Rectal smooth muscle tissue (tissue), 1 donor: ENCODE measurements around the gene NUB1.

Experiments
- H3K27ac ChIP-seq: one replicate; pipeline ENCODE4 v1.7.0; 2013; ENCODE audit warnings: low read depth, low read length, inconsistent platforms
- H3K27me3 ChIP-seq: one replicate; pipeline ENCODE4 v1.7.0; 2013; ENCODE audit warnings: low read length; ENCODE audit not compliant: control insufficient read depth, insufficient read depth
- H3K36me3 ChIP-seq: one replicate; pipeline ENCODE4 v1.7.0; 2013; ENCODE audit warnings: low read length; ENCODE audit not compliant: control insufficient read depth, insufficient read depth
- H3K4me1 ChIP-seq: one replicate; pipeline ENCODE4 v1.7.0; 2013; ENCODE audit warnings: low read length; ENCODE audit not compliant: control insufficient read depth, insufficient read depth
- H3K4me3 ChIP-seq: one replicate; pipeline ENCODE4 v1.7.0; 2013; ENCODE audit warnings: low read length
- H3K9ac ChIP-seq: one replicate; pipeline ENCODE4 v1.7.0; 2013; ENCODE audit warnings: low read length

Gene NUB1

GRCh38 chr7:151390598-151391357 is 49.2 kb downstream of the NUB1 start:
- H3K36me3 ChIP-seq: no peaks in the 10 kb centered on the region
- H3K9ac ChIP-seq: no peak overlapping the region
- no peak overlapping the region for H3K4me3 ChIP-seq
- H3K27ac ChIP-seq: no peak overlapping the region
- no peaks in the 10 kb centered on the region for H3K4me1 ChIP-seq
- H3K27me3 ChIP-seq: no peaks in the 10 kb centered on the region

GRCh38 chr7:151391358-151391730 is 49.7 kb downstream of the NUB1 start:
- H3K9ac ChIP-seq: no peak overlapping the region
- H3K4me3 ChIP-seq: no peak overlapping the region
- no peaks in the 10 kb centered on the region for H3K4me1 ChIP-seq
- no peak overlapping the region for H3K27ac ChIP-seq
- no peaks in the 10 kb centered on the region for H3K27me3 ChIP-seq
- no peaks in the 10 kb centered on the region for H3K36me3 ChIP-seq

- no peaks in the 10 kb centered on the region for H3K36me3 ChIP-seq
- H3K4me3 ChIP-seq: no peak overlapping the region
- no peak overlapping the region for H3K9ac ChIP-seq
- no peaks in the 10 kb centered on the region for H3K4me1 ChIP-seq
- no peaks in the 10 kb centered on the region for H3K27me3 ChIP-seq
- H3K27ac ChIP-seq: no peak overlapping the region
Measured at GRCh38 chr7:151392002-151392401, 50.4 kb downstream of the NUB1 start.

GRCh38 chr7:151392426-151392825 is 50.8 kb downstream of the NUB1 start:
- H3K27me3 ChIP-seq: no peaks in the 10 kb centered on the region
- no peaks in the 10 kb centered on the region for H3K36me3 ChIP-seq
- no peak overlapping the region for H3K9ac ChIP-seq
- no peak overlapping the region for H3K27ac ChIP-seq
- H3K4me3 ChIP-seq: no peak overlapping the region
- no peaks in the 10 kb centered on the region for H3K4me1 ChIP-seq

GRCh38 chr7:151393031-151393977 is 51.7 kb downstream of the NUB1 start:
- Histone ChIP-seq H3K27me3 (no peaks in the 10 kb centered on the region), H3K4me1 (no peaks in the 10 kb centered on the region), H3K36me3 (no peaks in the 10 kb centered on the region), H3K27ac (no peak overlapping the region), H3K4me3 (no peak overlapping the region), H3K9ac (no peak overlapping the region)

GRCh38 chr7:151394076-151395035 is 52.7 kb downstream of the NUB1 start:
- Histone ChIP-seq H3K27me3 (no peaks in the 10 kb centered on the region), H3K36me3 (no peaks in the 10 kb centered on the region), H3K27ac (no peak overlapping the region), H3K4me1 (no peaks in the 10 kb centered on the region), H3K4me3 (no peak overlapping the region), H3K9ac (no peak overlapping the region)

GRCh38 chr7:151395036-151395367 is 53.4 kb downstream of the NUB1 start:
- H3K36me3 ChIP-seq: no peaks in the 10 kb centered on the region

GRCh38 chr7:151396328-151396970 is 54.8 kb downstream of the NUB1 start:
- Histone ChIP-seq H3K4me1 (no peaks in the 10 kb centered on the region), H3K36me3 (no peaks in the 10 kb centered on the region), H3K27ac (no peak overlapping the region), H3K27me3 (no peaks in the 10 kb centered on the region), H3K9ac (no peak overlapping the region), H3K4me3 (no peak overlapping the region)

More at GRCh38 chr7:151395036-151395367, 53.4 kb downstream of the NUB1 start:
- H3K27me3 ChIP-seq: no peaks in the 10 kb centered on the region
- H3K27ac ChIP-seq: no peak overlapping the region
- no peak overlapping the region for H3K4me3 ChIP-seq
- H3K4me1 ChIP-seq: no peaks in the 10 kb centered on the region
- H3K9ac ChIP-seq: no peak overlapping the region

GRCh38 chr7:151397026-151397425 is 55.4 kb downstream of the NUB1 start:
- Histone ChIP-seq H3K9ac (no peak overlapping the region), H3K4me3 (no peak overlapping the region), H3K4me1 (no peaks in the 10 kb centered on the region), H3K36me3 (no peaks in the 10 kb centered on the region), H3K27me3 (no peaks in the 10 kb centered on the region), H3K27ac (no peak overlapping the region)

- H3K27me3 ChIP-seq: no peaks in the 10 kb centered on the region
Measured at GRCh38 chr7:151398446-151399304, 57.1 kb downstream of the NUB1 start.

GRCh38 chr7:151399305-151399601 is 57.6 kb downstream of the NUB1 start:
- Histone ChIP-seq H3K27me3 (no peaks in the 10 kb centered on the region), H3K4me3 (no peak overlapping the region), H3K9ac (no peak overlapping the region), H3K4me1 (no peaks in the 10 kb centered on the region), H3K27ac (no peak overlapping the region), H3K36me3 (no peaks in the 10 kb centered on the region)

More at GRCh38 chr7:151398446-151399304, 57.1 kb downstream of the NUB1 start:
- no peak overlapping the region for H3K9ac ChIP-seq
- no peaks in the 10 kb centered on the region for H3K36me3 ChIP-seq
- H3K27ac ChIP-seq: no peak overlapping the region
- H3K4me3 ChIP-seq: no peak overlapping the region
- no peaks in the 10 kb centered on the region for H3K4me1 ChIP-seq
